GM18502 (cell line): ENCODE data around the gene FBXL5.
"Not testable (repeated sequence)": the region's sequence is repeated elsewhere in the genome, so short reads cannot be mapped to it uniquely, and the experiment has no call there.

ENCODE experiments used
- ATAC-seq: cut with Tn5 transposase; IDR thresholded peaks from one replicate; pipeline ENCODE4 v1.9.1; 2021; ENCODE audit warnings: mild to moderate bottlenecking; ENCODE audit not compliant: unreplicated experiment, poor library complexity

The FBXL5 gene

DNA sequence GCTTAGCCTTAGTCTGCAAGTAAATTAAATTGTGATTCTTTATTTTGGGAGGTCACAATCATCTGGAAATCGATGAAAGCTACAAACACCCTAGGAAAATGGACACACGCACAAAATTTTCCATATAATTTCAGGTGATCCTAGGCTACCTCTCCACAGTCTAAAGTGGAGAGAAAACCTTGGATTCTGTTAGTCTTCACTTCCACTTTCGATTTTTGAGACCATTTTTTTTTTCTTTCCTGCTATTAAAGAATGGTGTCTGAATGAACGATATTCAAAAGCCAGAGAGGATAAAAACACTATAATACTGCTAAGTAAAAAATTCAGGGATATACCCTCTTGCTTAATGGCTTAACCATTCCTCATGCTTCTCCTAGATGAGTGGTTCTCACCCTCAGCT is 1.7 kb downstream of the FBXL5 start:
- no peak for ATAC-seq

DNA sequence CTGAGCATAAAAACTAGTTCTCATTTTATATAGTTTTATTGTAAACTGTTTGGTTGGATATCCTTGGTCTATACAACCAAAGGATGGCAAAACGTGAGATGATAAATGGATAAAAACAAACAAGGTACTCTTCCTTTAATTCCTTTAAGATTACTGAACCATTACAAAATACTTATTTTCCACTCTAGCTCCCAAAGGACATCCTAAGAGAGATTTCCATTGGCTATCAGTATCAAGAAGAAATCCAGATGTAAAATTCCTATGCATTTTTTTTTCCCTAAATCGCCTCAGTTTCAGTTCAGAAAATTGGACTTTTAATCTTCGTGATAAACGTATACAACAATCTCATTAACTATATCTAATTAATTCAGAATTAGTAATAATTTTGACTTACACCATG is 2.3 kb downstream of the FBXL5 start:
- ATAC-seq = no peak

DNA sequence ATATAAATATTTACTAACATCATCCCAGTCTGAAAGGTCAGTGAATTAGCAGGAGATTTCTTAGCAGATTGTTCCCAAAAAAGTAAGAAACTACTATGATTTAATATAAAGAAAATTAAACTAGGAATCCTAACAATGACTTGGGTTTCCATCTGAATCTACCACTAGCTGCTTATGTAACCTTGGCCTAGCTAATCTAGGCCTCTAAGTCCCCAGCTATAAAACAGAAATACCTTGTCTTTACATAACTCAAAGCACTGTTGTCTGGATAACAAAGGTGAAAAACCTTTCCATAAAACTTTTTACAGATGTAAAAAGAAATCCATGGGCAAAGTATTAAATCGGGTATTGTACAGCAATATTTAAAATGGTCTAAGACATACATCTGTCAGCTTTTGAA is 3.0 kb downstream of the FBXL5 start:
- ATAC-seq = no peak

DNA sequence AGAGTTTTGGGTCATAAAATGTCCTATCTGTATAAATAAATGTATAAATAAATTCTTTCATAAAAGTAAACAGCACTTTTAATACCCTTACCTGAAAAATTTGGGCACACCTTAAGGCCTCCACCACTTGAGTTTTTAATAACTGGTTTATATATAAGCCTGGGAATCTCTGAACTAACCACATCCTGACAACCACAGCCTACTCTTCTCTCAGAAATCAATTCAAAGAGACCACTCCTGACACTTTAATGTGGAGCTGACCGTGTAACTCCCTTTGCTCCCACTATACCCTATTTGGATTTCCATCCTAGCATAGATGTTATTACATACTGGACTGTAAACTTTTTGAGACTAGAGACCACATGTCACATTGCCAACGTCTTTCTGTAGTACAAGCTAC is 3.5 kb downstream of the FBXL5 start:
- no peak for ATAC-seq

DNA sequence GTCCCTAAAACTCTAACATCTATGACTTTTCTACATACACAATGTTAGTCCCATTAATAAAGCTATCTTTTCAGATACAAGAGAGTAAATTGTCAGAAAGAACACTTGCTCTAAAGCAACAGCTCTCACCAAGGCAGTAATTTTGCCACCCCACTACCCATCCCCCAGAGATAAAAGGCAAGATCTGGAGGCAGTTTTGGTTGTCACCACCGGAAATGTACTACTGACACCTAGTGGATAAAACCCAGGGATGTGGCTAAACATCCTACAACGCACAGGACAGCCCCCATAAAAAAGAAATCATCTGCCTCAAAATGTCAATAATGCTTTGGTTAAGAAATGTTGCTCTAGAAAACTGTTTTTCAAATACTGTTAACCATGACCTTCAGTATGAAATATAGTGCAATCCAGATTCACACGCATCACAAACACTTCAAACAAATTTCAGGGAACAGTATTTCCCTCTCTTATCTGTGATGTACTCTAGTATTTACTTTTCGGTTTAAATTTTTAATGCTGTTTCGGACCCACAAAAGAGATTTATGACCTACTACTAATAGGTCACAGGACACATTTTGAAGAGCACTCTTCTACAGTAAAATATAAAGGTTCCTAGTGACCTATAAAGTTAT is 5.1 kb downstream of the FBXL5 start:
- peak; percentile 51 for ATAC-seq

DNA sequence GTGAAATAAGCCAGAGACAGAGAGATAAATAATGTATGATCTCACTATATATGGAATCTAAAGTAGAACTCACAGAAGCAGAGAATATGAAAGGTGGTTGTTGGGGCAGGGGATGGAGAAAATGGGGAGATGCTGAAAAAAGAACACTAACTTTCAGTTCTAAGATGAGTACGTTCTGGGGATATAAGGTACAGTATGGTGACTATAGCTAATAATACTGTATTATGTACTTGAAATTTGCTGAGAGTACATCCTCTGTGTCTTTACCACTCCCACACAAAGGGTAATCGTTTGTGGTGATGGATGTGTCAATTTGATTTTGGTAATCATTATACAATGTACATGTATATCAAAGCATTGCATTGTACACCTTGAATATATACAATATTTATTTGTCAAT is 6.6 kb downstream of the FBXL5 start:
- peak; percentile 61 for ATAC-seq

DNA sequence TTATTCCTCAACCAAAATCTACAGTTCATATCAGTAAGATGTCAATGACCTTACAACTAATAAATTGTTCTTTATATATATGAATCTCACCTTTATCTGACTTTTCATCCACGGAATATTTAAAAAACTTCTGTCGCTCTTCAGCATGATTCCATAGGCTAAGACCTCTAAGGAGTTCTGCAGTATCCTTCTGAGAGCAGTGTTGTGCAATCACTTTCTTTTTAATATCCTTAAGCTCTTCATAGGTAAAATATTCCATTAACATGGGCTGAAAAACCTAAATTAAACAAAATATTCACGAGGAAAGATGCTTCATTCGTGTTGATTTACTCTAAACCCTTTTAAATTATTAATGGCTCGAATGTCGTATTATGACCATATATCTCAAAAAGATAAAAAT is 16.7 kb downstream of the FBXL5 start:
- ATAC-seq = no peak

DNA sequence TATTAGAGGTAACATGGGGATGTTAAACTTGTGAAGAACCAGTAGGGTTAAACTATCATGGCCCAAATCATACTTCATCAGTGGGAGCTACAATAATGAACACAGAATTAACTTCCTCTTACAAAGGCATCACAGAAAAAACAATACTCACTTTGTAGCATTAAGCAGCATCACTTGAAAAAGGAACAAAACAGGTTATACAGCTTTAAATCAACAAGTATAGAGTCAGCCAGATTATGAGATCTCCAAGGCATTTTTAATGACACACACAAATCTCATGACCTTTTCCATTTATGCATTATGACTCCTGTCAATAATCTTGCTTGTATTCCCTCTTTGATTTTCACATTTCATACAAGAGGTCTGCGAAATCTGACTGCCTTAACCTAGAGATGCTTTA is 18.3 kb downstream of the FBXL5 start:
- no peak for ATAC-seq

DNA sequence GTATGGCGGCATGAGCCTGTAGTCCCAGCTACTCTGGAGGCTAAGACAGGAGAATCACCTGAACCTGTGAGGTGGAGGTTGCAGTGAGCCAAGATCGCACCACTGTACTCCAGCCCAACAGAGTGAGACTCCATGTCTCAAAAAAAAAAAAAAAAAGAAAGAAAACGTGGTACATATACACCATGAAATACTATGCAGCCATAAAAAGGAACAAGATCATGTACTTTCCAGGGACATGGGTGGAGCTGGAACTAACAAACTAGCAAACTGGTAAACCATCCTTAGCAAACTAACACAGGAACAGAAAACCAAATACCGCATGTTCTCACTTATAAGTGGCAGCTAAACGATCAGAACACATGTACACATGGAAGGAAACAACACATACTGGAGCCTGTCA is 37.8 kb downstream of the FBXL5 start:
- ATAC-seq = not testable (repeated sequence)

DNA sequence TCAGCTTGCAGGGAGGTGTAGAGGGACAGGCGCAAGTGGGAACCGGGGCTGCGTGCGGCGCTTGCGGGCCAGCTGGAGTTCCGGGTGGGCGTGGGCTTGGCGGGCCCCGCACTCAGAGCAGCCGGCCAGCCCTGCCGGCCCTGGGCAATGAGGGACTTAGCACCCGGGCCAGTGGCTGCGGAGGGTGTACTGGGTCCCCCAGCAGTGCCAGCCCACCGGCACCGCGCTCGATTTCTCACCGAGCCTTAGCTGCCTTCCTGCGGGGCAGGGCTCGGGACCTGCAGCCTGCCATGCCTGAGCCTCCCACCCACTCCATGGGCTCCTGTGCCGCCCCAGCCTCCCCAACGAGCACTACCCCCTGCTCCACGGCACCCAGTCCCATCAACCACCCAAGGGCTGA is 40.3 kb downstream of the FBXL5 start:
- not testable (repeated sequence) for ATAC-seq

DNA sequence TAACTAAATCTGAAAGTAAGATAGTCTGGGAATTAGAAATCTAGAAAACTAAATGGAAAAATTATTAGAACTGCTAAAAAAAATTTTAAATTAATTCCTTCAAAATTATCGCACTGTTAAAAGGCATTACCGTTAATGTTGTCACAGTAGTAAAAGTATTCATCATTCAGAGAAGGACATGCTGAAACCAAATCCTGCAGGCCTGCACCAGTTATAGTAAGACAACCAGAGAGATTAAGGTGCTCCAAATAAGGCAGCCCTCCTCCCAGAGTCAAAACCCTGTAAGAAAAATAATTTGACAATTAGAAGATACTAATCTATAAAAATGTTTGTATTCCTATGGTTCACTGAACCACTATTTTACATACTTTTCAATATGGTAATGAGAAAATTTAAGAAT is 43.0 kb downstream of the FBXL5 start:
- ATAC-seq = no peak

DNA sequence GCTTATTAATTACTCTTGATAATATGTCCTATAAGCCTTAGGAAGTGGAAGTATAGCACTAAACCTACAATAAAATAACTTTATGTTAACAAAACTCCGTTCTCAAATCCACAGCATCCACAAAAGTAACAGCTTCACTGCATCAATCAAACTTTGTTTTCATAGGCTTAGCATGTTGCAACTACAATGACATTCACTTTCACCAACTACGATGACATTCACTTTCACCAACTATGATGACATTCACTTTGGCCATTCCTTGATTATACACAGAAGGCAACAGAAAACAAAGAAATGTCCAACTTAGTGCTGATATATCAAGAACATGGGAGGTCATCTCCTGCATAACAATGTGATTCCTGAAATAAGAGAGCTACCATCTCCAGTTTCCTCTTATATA is 44.3 kb downstream of the FBXL5 start:
- no peak for ATAC-seq

DNA sequence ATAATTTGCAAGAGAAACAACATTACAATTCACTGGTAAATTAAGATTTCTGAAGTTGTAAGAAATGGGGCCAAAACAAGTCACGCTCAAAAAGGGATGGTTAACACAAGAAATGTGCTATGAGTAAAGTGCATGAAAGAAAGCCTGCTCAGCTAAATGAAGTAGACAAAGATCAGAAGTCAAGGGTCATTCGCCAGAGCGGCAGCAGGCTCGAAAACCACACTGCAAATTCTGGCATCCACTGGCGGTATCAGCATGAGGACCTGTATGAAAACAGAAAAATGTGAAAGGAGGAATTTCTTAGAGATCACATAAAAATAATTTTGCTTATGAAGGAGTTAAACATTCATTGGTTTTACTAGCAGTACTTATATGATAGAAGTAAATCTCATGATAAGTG is 49.6 kb downstream of the FBXL5 start:
- ATAC-seq = no peak

DNA sequence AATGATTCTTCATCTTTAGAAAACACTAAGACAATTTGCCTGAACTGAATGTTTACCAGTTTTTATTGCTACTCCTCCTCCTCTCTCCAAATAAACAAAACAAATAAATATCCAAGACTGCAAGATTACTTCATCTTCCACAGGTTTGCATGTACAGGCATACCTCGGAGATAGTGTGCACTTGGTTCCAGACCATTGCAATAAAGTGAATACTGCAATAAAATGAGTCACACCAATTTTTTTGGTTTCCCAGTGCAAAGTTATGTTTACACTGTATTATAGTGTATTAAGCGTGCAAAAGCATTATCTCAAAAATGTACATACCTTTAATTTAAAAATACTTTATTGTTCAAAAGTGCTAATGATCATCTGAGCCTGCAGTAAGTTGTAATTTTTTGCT is 53.3 kb downstream of the FBXL5 start:
- ATAC-seq = no peak

DNA sequence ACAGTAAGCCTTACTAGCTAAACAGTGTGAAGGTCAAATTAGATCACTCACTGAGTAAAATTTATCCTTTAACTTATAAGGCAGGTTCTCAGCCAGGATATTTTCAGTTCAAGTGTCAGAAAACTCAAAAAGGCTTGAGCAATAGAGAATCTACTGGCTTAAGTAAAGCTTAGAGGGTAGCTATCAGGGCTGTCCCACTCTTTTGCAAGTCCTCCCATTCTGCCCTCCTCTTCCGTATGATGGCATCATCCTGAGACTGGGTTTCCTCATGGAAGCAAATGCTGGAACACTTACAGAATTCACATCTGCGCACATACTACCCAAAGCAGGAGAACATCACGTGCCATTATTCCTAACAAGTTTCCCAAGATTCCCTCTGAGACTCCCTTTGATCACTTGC is 55.0 kb downstream of the FBXL5 start:
- ATAC-seq = no peak

DNA sequence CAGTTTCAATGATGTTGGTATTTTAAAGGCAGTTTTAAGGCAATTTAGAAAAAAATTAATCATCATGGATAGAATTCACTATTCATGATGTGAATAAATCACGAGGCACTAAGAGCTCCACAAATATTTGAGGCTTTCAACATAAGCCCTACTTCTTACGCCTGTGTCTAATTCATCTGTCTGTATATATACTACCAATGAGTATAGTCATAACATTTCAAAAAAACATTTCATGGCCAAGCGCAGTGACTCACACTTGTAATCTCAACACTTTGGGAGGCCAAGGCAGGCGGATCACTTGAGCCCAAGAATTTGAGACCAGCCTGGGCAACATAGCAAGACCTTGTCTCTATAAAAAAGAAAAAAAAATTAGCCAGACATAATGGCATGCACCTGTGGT is 56.5 kb downstream of the FBXL5 start:
- ATAC-seq = no peak

DNA sequence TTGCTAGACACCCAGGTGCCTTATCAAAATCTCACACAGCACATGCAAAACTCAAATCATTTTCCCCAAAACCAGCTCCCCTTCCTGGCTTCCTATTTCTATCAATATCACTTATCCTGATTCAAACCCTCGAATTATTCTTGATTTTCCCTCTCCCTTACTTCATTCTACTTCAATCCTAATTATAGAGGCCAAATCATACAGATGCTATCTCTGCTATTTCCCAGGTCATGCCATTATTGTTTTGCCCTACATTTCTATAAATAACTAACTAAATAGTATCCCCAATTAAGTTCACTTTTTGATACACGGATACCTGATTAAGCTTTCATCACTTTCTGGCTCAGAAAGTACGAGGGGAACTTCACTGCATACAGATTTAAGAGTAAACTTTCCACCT is 62.4 kb downstream of the FBXL5 start:
- no peak for ATAC-seq

DNA sequence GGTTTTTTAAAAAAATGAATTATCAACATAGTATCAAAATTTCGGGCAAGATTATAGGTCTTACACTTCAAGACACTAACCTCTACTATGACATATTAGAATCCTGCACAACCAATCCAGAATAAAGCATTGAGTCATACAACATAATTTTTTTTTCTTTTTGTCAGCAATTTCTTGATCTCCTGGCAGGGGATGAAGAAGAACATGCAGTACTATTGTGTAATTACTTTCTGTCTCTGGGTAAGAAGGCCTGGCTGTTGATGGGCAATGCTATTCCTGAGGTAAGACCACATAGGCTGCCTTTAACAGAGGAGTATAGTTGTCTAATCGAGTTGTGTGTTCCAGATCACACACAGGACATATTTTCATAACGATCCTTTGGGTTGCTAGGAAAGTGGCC is 67.5 kb downstream of the FBXL5 start:
- no peak for ATAC-seq

DNA sequence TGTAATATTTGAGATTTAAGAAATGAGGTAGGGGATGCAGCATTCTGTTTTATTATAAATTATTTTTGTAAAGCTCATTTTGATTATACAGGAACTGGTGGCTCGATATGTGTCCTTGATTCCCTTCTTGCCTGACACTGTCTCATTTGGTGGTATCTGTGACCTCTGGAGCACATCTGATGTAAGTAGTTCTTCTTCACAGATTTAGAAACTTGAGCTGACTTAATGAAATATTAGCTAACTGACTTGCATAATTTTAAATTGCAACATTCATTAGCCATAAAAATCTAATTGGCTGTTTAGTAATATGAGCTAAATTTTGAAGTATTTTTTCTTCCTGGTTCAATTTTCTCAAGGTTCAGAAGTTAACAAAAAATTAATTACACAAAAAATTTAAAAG is 69.1 kb downstream of the FBXL5 start:
- ATAC-seq = no peak

DNA sequence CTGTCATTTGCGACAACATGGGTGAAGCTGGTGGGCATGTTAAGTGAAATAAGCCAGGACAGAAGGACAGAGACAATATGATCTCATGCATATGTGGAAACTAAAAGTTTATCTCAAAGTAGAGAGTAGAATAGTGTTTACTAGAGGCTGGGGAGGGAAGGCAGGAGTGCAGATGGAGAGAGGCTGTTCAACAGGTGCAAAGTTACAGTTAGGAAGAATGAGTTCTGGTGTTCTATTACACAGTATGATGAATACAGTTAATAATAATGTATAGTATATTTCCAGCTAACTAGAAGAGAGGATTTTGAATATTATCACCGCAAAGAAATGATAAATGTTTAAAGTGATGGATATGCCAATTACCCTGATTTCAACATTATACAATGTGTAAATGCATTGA is 69.8 kb downstream of the FBXL5 start:
- no peak for ATAC-seq

DNA sequence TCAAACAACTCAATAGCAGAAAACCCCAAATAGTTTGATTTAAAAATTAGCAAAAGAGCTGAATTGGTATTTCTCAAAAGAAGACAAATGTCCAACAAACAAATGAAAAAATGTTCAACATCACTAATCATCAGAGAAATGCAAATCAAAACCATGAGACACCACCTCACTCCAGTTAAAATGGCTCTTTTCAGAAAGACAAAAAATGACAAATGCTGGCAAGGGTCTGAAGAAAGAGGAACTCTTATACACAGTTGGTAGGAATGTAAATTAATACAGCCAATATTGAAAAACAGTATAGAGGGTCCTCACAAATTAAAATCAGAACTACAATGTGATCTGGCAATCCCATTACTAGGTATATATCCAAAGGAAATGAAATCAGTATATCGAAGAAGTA is 70.4 kb downstream of the FBXL5 start:
- ATAC-seq = no peak

DNA sequence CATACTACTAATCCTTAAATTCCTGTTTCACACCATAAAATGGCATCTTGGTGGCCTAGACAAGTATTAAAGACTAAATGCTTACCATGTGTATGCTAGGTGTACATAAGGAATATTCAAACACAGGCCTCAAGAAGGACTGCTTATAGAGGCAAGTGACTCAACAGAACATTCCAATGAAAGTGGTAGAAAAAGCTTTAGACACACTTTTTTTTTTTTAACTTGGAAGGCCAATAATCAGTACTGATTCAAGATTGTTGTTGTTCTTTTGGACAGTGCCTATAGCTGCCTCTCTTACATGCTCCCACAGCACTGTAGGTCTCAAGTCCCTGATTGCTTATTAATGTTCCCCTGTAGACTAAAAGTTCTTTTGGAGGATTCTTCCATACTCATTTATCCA is 77.6 kb downstream of the FBXL5 start:
- ATAC-seq = no peak

DNA sequence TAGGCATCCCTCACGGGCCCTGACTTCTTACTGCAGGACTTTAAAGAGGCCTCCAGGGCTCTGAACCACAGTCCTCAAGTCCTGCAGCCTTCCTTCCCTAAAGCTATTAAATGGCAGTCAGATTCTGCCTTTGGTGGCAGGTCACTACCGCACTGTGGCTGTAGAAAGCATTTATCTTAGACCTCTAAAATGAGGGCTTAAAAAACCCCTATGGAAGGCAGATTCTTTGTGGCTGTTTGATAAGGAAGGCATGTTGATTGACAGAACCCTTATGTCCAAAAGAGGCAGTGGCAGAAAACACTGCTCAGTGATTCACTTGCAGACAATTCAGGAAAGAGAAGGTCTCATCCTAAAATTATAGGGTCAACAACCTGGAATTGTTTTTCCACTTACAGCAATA is 79.2 kb downstream of the FBXL5 start:
- ATAC-seq = no peak
